Activated T-cell treated with anti-CD3 and anti-CD28 coated beads, Interleukin-2, amount 50 U/mL, for 1 hour (primary cell): ENCODE data around the gene HUWE1.
A peak's percentile ranks its signal among the peaks of the same experiment; 100 is the strongest.

Source experiments
- DNase-seq: peaks from one replicate; pipeline ENCODE4 v3.0.0-alpha.2; 2020

HUWE1 gene

GRCh38 chrX:53684415-53685192 lies 1.9 kb downstream of the HUWE1 start:
- no peak for DNase-seq

GRCh38 chrX:53683556-53684414 lies 2.7 kb downstream of the HUWE1 start:
- peak; percentile 84 for DNase-seq

- no peak for DNase-seq
Observed at GRCh38 chrX:53682885-53683555, 3.5 kb downstream of the HUWE1 start.

GRCh38 chrX:53681661-53682060 lies 4.9 kb downstream of the HUWE1 start:
- no peak for DNase-seq

GRCh38 chrX:53678667-53679066 lies 7.9 kb downstream of the HUWE1 start:
- no peak for DNase-seq

GRCh38 chrX:53677286-53677685 lies 9.2 kb downstream of the HUWE1 start:
- no peak for DNase-seq

GRCh38 chrX:53674581-53674980 lies 11.9 kb downstream of the HUWE1 start:
- DNase-seq, result no peak

GRCh38 chrX:53669258-53669657 lies 17.3 kb downstream of the HUWE1 start:
- DNase-seq, result no peak

- DNase-seq, result no peak
Observed at GRCh38 chrX:53666171-53666570, 20.3 kb downstream of the HUWE1 start.

GRCh38 chrX:53660004-53660403 lies 26.5 kb downstream of the HUWE1 start:
- DNase-seq, result no peak

- DNase-seq, result no peak
Observed at GRCh38 chrX:53659039-53659438, 27.5 kb downstream of the HUWE1 start.

- no peak for DNase-seq
Observed at GRCh38 chrX:53656845-53657244, 29.7 kb downstream of the HUWE1 start.

GRCh38 chrX:53654376-53654775 lies 32.1 kb downstream of the HUWE1 start:
- no peak for DNase-seq

GRCh38 chrX:53644751-53645150 lies 41.8 kb downstream of the HUWE1 start:
- DNase-seq, result no peak

GRCh38 chrX:53642337-53642736 lies 44.2 kb downstream of the HUWE1 start:
- DNase-seq, result no peak

- no peak for DNase-seq
Observed at GRCh38 chrX:53639257-53639656, 47.3 kb downstream of the HUWE1 start.

- no peak for DNase-seq
Observed at GRCh38 chrX:53637479-53637878, 49.0 kb downstream of the HUWE1 start.

GRCh38 chrX:53631156-53631555 lies 55.4 kb downstream of the HUWE1 start:
- no peak for DNase-seq

GRCh38 chrX:53630261-53630660 lies 56.3 kb downstream of the HUWE1 start:
- no peak for DNase-seq

GRCh38 chrX:53622431-53622830 lies 64.1 kb downstream of the HUWE1 start:
- DNase-seq, result no peak

GRCh38 chrX:53621418-53621986 lies 65.0 kb downstream of the HUWE1 start:
- no peak for DNase-seq

- no peak for DNase-seq
Observed at GRCh38 chrX:53616946-53617345, 69.6 kb downstream of the HUWE1 start.

GRCh38 chrX:53606456-53606855 lies 80.1 kb downstream of the HUWE1 start:
- no peak for DNase-seq
